ENCODE measurements around the gene AMER3.

DNA sequence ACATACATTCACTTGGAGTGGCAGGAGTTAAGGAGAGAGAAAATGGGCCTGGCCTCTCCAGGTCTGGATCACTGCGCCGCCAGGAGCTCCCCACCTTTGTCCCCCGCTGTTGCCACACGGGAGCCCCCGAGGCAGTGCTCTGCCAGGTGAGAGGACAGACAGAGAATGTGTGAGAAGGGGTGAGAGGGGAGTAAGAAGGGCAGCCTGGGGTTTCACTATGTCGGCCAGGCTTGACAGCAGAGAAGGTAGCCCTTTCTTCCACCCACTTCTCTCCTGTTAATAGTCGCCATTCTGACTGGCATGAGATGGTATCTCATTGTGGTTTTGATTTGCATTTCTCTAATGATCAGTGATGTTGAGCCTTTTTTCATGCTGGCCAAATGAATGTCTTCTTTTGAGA lies 55.1 kb downstream of the AMER3 start:
- TF ChIP-seq POLR2A (IDR thresholded peaks at IDR 0.05; ENCODE audit: low read length) (no peak), GATA1 (IDR thresholded peaks at IDR 0.05; ENCODE audit: low read depth, low read length) (no peak)
